Stimulated activated CD4-positive, alpha-beta T cell treated with anti-CD3 and anti-CD28 coated beads, TNF-alpha, amount 100 ng/mL, for 4 hours (primary cell): ENCODE data around the gene MTMR1.

Experiments
- DNase-seq, 3 experiments: peaks; one replicate each; pipeline ENCODE4 v3.0.0-alpha.2; 2020; ENCODE audit warnings: low read depth in 3 of 3

The MTMR1 gene

DNA sequence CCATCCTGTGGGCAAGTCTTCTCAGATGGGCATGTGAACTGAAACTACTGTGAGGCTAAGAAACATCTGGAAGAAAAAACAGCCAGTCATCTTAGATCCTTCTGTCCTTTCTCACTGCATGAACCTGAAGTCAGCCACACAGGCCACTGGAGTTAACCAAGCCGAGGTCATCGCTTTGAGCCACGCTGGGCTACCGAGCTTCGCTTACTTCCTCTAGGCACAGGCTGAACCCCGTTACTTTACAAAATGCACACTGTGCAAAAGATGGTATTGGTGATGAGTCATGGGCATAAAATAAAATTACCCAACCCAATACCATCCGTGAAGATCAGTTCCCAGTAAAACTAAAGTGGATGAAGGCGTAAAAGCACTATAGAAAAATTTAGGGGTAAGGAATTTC is 86.2 kb downstream of the MTMR1 start:
- no peak for DNase-seq

DNA sequence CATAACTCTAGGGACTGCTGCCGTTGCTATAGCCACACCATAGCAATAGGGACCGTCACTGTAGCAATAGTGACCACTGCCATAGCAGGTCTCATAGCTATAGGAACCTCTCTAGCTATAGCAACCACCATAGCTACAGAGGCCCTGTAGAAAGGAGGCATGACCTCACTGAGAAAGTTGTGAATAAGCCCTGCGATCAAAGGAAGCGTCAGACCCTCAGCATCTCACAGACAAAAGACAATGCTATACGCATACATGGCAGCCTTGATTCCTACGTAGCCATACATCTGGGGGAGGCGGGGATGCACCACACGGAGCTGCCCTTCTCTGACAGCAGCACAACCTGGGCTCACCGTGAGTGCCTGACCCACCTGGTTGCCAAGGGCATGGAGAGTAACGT is 88.5 kb downstream of the MTMR1 start:
- no peak for DNase-seq

GRCh38 chrX:150790021-150790420 is 96.8 kb downstream of the MTMR1 start:
- no peak for DNase-seq

DNA sequence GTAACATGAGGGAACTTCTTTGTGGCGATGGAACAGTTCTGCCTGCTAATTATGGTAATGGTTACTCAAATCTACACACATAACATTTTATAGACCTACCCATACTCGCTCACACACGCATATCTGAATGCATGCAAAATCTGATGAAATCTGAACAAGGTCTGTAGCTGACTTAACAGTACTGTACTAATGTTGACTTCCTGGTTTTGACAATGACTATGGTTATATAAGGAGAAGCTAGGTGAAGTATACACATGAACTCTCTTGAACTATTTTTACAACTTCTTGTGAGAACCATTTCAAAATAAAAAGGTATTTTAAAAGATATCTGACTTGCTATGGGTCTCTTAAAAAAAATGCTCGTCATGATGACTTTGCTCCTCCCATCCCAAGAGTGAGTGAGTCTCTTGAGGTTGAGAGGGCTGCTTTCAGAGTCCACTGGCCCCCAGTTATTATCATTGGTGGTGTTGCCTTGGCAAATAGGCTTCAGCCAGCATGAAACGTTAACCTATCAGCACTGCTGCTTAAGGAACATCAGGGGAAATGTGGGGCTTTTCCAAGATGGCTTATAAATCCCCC is 99.8 kb downstream of the MTMR1 start:
- no peak for DNase-seq

GRCh38 chrX:150805736-150806135 is 112.5 kb downstream of the MTMR1 start:
- no peak for DNase-seq

DNA sequence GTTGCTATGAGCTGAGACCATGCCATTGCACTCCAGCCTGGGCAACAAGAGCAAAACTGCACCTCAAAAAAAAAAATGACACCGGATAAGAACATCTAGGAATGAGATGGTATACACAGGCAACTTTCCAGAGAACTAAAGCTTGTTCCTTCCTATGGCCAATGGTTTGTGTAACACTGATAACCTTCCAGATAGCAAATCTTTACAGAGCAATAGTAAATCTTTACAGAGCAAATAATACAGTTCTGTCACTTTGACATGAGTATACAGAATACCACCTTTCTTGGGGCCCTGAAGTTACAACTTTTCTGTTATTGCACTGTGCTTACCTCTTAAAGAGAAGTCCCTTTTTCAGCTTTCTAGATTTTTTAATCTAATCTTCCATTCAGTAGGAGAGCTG is 113.6 kb downstream of the MTMR1 start:
- DNase-seq, result no peak

DNA sequence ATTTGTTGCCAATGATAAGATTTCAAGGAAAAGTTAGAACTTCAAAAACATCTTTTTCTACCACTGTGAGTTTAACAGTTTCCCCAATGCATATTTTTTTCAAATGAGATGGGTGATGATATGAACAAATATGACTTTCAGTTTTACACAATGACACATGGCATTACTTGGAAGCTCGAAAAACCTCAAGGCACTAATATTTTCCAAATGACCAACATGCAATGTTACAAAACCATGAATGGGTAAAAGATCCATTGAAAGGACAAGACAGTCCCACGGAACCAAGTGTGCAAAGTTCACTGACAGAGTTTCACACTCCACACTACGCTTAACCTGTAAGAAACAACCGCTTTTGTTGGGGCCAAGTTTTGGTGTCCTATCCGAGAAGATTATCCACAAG is 120.7 kb downstream of the MTMR1 start:
- no peak for DNase-seq
